Cortex of kidney (tissue), 1 donor: ENCODE measurements around the gene VPS37C.
"Not testable (repeated sequence)": the region's sequence is repeated elsewhere in the genome, so short reads cannot be mapped to it uniquely, and the experiment has no call there.

Source experiments
- DNase-seq: peaks from one replicate; lab custom pipeline; 2025; lab: John Stamatoyannopoulos, UW

VPS37C gene

GRCh38 chr11:61117168-61117520 lies 44.1 kb downstream of the VPS37C start:
- no peak for DNase-seq

- DNase-seq: no peak
These were observed 44.6 kb downstream of the VPS37C start for GRCh38 chr11:61116426-61117167.

- no peak for DNase-seq
These were observed 45.6 kb downstream of the VPS37C start for GRCh38 chr11:61115498-61116224.

- no peak for DNase-seq
These were observed 46.3 kb downstream of the VPS37C start for GRCh38 chr11:61114913-61115312.

GRCh38 chr11:61113201-61113600 lies 48.0 kb downstream of the VPS37C start:
- DNase-seq: no peak

- DNase-seq: no peak
These were observed 48.7 kb downstream of the VPS37C start for GRCh38 chr11:61112575-61112974.

- no peak for DNase-seq
These were observed 49.3 kb downstream of the VPS37C start for GRCh38 chr11:61111786-61112517.

GRCh38 chr11:61111050-61111435 lies 50.2 kb downstream of the VPS37C start:
- DNase-seq: no peak

GRCh38 chr11:61110255-61111049 lies 50.8 kb downstream of the VPS37C start:
- no peak for DNase-seq

- no peak for DNase-seq
These were observed 51.6 kb downstream of the VPS37C start for GRCh38 chr11:61109671-61110070.

- no peak for DNase-seq
These were observed 52.2 kb downstream of the VPS37C start for GRCh38 chr11:61108847-61109585.

- no peak for DNase-seq
These were observed 53.3 kb downstream of the VPS37C start for GRCh38 chr11:61107888-61108287.

GRCh38 chr11:61106894-61107470 lies 54.2 kb downstream of the VPS37C start:
- DNase-seq: no peak

GRCh38 chr11:61106296-61106695 lies 54.9 kb downstream of the VPS37C start:
- DNase-seq: no peak

GRCh38 chr11:61104963-61105362 lies 56.3 kb downstream of the VPS37C start:
- DNase-seq: no peak

- no peak for DNase-seq
These were observed 57.3 kb downstream of the VPS37C start for GRCh38 chr11:61103851-61104423.

- DNase-seq: no peak
These were observed 58.3 kb downstream of the VPS37C start for GRCh38 chr11:61102667-61103571.

GRCh38 chr11:61098778-61099177 lies 62.4 kb downstream of the VPS37C start:
- DNase-seq: no peak

- DNase-seq: not testable (repeated sequence)
These were observed 63.0 kb downstream of the VPS37C start for GRCh38 chr11:61098261-61098660.

- no peak for DNase-seq
These were observed 66.2 kb downstream of the VPS37C start for GRCh38 chr11:61095021-61095420.
